OCI-LY7 (cell line): ENCODE results near the gene GPBAR1. TPM values are rescaled to one million over a fixed set of nuclear protein-coding genes. Genes with fewer than 3 reads are reported as not detected.

Experiments used
- BruUV-seq: library from RNA; stranded (reverse); fragments of 400-500 nt; replicated peaks from 2 replicates; lab custom pipeline; 2021; lab: Mats Ljungman, UMichigan
- CTCF ChIA-PET: fragments of 300-600 bp; sonication (Branson Sonifier 250); formaldehyde crosslinking; loops from one replicate; lab custom pipeline; 2022; ENCODE audit warnings: antibody characterized with exemption; ENCODE audit not compliant: unreplicated experiment; lab: Charles Lee
- POLR2A ChIA-PET: fragments of 300-600 bp; sonication (Branson Sonifier 250); formaldehyde crosslinking; loops from one replicate; lab custom pipeline; 2022; ENCODE audit warnings: antibody characterized with exemption; lab: Charles Lee
- DNase-seq: peaks from one replicate; pipeline ENCODE4 v3.0.0-alpha.2; 2015; ENCODE audit warnings: low spot score
- H2AFZ ChIP-seq: fragments of 200-600 bp; sonication (generic), shearing (Covaris generic); 2 replicates; pipeline ENCODE4 v1.6.1; 2014; ENCODE audit warnings: mild to moderate bottlenecking, antibody characterized with exemption, low read length, moderate library complexity
- H3K27ac ChIP-seq: fragments of 200-600 bp; sonication (generic); 2 replicates; pipeline ENCODE4 v1.5.1; 2014; ENCODE audit warnings: mixed run types, low read depth, mild to moderate bottlenecking, moderate library complexity, low read length, inconsistent platforms; ENCODE audit not compliant: poor library complexity, severe bottlenecking
- H3K36me3 ChIP-seq: fragments of 200-600 bp; sonication (generic); 2 replicates; pipeline ENCODE4 v1.6.1; 2014; ENCODE audit warnings: mild to moderate bottlenecking, antibody characterized with exemption, low read length, moderate library complexity, mixed read lengths; ENCODE audit not compliant: insufficient read depth
- H3K4me1 ChIP-seq: fragments of 200-600 bp; sonication (generic); 2 replicates; pipeline ENCODE4 v1.5.1; 2014; ENCODE audit warnings: mild to moderate bottlenecking, low read length; ENCODE audit not compliant: insufficient read depth, poor library complexity, severe bottlenecking
- H3K4me2 ChIP-seq: fragments of 200-600 bp; sonication (generic); 2 replicates; pipeline ENCODE4 v1.6.1; 2014; ENCODE audit warnings: mild to moderate bottlenecking, low read length
- H3K4me3 ChIP-seq: fragments of 200-600 bp; sonication (generic); 2 replicates; pipeline ENCODE4 v1.5.1; 2014; ENCODE audit warnings: mild to moderate bottlenecking, low read depth, low read length; ENCODE audit not compliant: poor library complexity, severe bottlenecking
- H3K79me2 ChIP-seq: fragments of 200-600 bp; sonication (generic); 2 replicates; pipeline ENCODE4 v1.6.1; 2016; ENCODE audit warnings: low read depth, mild to moderate bottlenecking, low read length, moderate library complexity, mixed read lengths; ENCODE audit not compliant: insufficient read depth
- H3K9me2 ChIP-seq: fragments of 200-600 bp; sonication (generic); 2 replicates; pipeline ENCODE4 v1.6.1; 2016; ENCODE audit warnings: mild to moderate bottlenecking, low read length, mixed read lengths; ENCODE audit not compliant: insufficient read depth
- H3K9me3 ChIP-seq: fragments of 200-600 bp; sonication (generic); 2 replicates; pipeline ENCODE4 v1.6.1; 2014; ENCODE audit warnings: mild to moderate bottlenecking, mixed run types, low read length, mixed read lengths
- H4K20me1 ChIP-seq: fragments of 200-600 bp; sonication (generic); 2 replicates; pipeline ENCODE4 v1.6.1; 2014; ENCODE audit warnings: mild to moderate bottlenecking, antibody characterized with exemption, low read length, moderate library complexity, mixed read lengths; ENCODE audit not compliant: insufficient read depth
- EZH2phosphoT487 ChIP-seq: fragments of 200-600 bp; sonication (generic); IDR thresholded peaks from 2 replicates; pipeline ENCODE4 v1.6.1; 2018; ENCODE audit warnings: low read depth, borderline replicate concordance, mild to moderate bottlenecking, mixed run types, antibody characterized with exemption, low read length, moderate library complexity, mixed read lengths
- intact Hi-C: fragments of 100-400 bp; cut with micrococcal nuclease; formaldehyde crosslinking; loops from one replicate; pipeline ENCODE4 v1.10.0; 2022; ENCODE audit not compliant: unreplicated experiment
- total RNA-seq, 2 experiments: library from RNA; depleted of rRNA in 1 of 2; stranded (reverse); fragments of >200 nt in 1 of 2; shearing (Covaris generic) in 1 of 2; gene quantifications; 2 replicates each; pipeline ENCODE4 v1.2.3, GENCODE V29; 2014 to 2022
- TF ChIP-seq, protein P1 (sequence below): fragments of 200-600 bp; sonication (generic); conservative IDR thresholded peaks from 2 replicates; pipeline ENCODE4 v1.5.1; 2014; ENCODE audit warnings: mild to moderate bottlenecking, antibody characterized with exemption, low read length, moderate library complexity, mixed read lengths

GPBAR1 gene
- total RNA-seq, 2 experiments from 2014 or later: 0.22 to 0.40 TPM

DNA sequence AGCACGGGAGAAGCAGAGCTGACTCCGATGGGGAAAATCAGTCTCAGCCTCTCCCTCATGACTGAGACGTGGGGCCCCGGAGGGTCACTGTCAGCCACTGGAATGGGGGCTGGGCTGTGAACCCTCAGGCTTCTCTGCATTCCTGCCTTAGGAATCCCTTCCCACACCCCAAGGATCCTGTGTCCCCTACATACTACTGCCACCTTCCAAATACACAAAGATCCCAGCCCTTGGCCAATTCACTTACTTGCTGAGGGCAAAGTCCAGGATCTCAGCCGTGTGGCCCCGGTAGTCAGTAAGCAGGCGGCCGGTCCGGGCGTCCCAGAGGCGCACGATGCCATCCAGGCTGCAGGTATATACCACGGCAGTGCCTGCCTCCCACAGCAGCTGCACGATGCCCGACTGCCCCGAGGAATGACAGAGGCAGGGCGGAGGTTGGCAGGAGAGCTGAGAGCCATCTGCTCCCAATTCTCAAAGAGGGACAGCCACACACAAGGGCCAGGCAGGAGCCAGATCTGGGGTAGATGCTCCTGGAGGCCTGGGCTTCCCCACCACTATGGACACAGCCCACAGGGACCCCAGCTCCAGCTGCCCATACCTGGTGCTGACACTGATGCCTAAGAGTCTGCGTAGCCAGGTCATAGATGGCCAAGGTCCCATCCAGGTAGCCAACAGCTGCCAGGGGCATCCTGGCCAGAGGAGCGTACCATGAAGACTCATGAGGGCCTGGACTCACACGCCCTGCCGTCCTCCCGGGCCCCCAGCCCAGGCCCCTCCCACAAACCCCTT lies 4.2 kb downstream of the GPBAR1 start:
- DNase-seq: no peak
- intact Hi-C loops: no loop called here
- Histone ChIP-seq H4K20me1 (no peaks in the 10 kb centered on the region), H3K9me2 (no peaks in the 10 kb centered on the region), H3K27ac (no peak overlapping the region), H3K4me2 (no peak overlapping the region), H3K4me3 (no peak overlapping the region), H3K9me3 (no peaks in the 10 kb centered on the region), H3K36me3 (peaks cover 30% of the 10 kb centered on the region), H3K79me2 (peaks cover 6% of the 10 kb centered on the region; the same call in 1 of the 2 replicates), H3K4me1 (peaks cover 17% of the 10 kb centered on the region), H2AFZ (no peak overlapping the region)
- BruUV-seq: no TSS peak
- ChIA-PET POLR2A (interaction anchor here (0.6 kb wide), 1 partner anchor 161 kb away, joined by 4 read pairs; no protein-coding TSS in a partner anchor), CTCF (no interaction called here)
- TF ChIP-seq, protein P1, sequence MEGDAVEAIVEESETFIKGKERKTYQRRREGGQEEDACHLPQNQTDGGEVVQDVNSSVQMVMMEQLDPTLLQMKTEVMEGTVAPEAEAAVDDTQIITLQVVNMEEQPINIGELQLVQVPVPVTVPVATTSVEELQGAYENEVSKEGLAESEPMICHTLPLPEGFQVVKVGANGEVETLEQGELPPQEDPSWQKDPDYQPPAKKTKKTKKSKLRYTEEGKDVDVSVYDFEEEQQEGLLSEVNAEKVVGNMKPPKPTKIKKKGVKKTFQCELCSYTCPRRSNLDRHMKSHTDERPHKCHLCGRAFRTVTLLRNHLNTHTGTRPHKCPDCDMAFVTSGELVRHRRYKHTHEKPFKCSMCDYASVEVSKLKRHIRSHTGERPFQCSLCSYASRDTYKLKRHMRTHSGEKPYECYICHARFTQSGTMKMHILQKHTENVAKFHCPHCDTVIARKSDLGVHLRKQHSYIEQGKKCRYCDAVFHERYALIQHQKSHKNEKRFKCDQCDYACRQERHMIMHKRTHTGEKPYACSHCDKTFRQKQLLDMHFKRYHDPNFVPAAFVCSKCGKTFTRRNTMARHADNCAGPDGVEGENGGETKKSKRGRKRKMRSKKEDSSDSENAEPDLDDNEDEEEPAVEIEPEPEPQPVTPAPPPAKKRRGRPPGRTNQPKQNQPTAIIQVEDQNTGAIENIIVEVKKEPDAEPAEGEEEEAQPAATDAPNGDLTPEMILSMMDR: no peak
- TF ChIP-seq EZH2phosphoT487: no peak

- Histone ChIP-seq H3K36me3 (peaks cover 30% of the 10 kb centered on the region), H3K4me3 (no peak overlapping the region), H4K20me1 (no peaks in the 10 kb centered on the region), H3K79me2 (peaks cover 7% of the 10 kb centered on the region; the same call in 1 of the 2 replicates), H2AFZ (no peak overlapping the region), H3K9me2 (no peaks in the 10 kb centered on the region), H3K27ac (no peak overlapping the region), H3K9me3 (no peaks in the 10 kb centered on the region), H3K4me2 (no peak overlapping the region), H3K4me1 (peaks cover 15% of the 10 kb centered on the region)
- CTCF ChIA-PET: no interaction called here
- POLR2A ChIA-PET: interaction anchor here (0.6 kb wide), 1 partner anchor 160 kb away, joined by 4 read pairs; no protein-coding TSS in a partner anchor
- TF ChIP-seq EZH2phosphoT487: no peak
- TF ChIP-seq, protein P1: no peak
- intact Hi-C loops: no loop called here
- DNase-seq: no peak
- BruUV-seq: no TSS peak
Observed at GRCh38 chr2:218265626-218266025, 4.8 kb downstream of the GPBAR1 start.
